CD1c-positive myeloid dendritic cell (primary cell): ENCODE results near the gene LRWD1.
"Not testable (repeated sequence)": the region's sequence is repeated elsewhere in the genome, so short reads cannot be mapped to it uniquely, and the experiment has no call there.

Experiments used
- DNase-seq: peaks from one replicate; pipeline ENCODE4 v3.0.0-alpha.2; 2016; ENCODE audit errors: extremely low spot score

LRWD1 gene

GRCh38 chr7:102444961-102445673 lies 19.7 kb upstream of the LRWD1 start:
- DNase-seq, result no peak

- no peak for DNase-seq
These were observed 19.1 kb upstream of the LRWD1 start for GRCh38 chr7:102445674-102446071.

- no peak for DNase-seq
These were observed 18.2 kb upstream of the LRWD1 start for GRCh38 chr7:102446387-102447156.

- no peak for DNase-seq
These were observed 17.5 kb upstream of the LRWD1 start for GRCh38 chr7:102447311-102447710.

GRCh38 chr7:102449136-102449535 lies 15.6 kb upstream of the LRWD1 start:
- no peak for DNase-seq

GRCh38 chr7:102450242-102450641 lies 14.5 kb upstream of the LRWD1 start:
- peak; percentile 47 for DNase-seq

- no peak for DNase-seq
These were observed 13.3 kb upstream of the LRWD1 start for GRCh38 chr7:102451371-102452054.

- DNase-seq, result no peak
These were observed 12.3 kb upstream of the LRWD1 start for GRCh38 chr7:102452451-102452850.

- no peak for DNase-seq
These were observed 11.5 kb upstream of the LRWD1 start for GRCh38 chr7:102453319-102453718.

GRCh38 chr7:102454468-102454867 lies 10.3 kb upstream of the LRWD1 start:
- DNase-seq, result no peak

GRCh38 chr7:102454932-102455331 lies 9.9 kb upstream of the LRWD1 start:
- DNase-seq, result not testable (repeated sequence)

GRCh38 chr7:102455596-102455995 lies 9.2 kb upstream of the LRWD1 start:
- no peak for DNase-seq

GRCh38 chr7:102456327-102456726 lies 8.5 kb upstream of the LRWD1 start:
- DNase-seq, result no peak

- DNase-seq, result no peak
These were observed 7.3 kb upstream of the LRWD1 start for GRCh38 chr7:102457352-102457924.

- DNase-seq, result no peak
These were observed 5.5 kb upstream of the LRWD1 start for GRCh38 chr7:102459221-102459844.

GRCh38 chr7:102460467-102460866 lies 4.3 kb upstream of the LRWD1 start:
- no peak for DNase-seq

- DNase-seq, result peak; percentile 7
These were observed 775 bp upstream of the LRWD1 start for GRCh38 chr7:102463841-102464576.

GRCh38 chr7:102466097-102466496 lies 1.3 kb downstream of the LRWD1 start:
- DNase-seq, result no peak

- DNase-seq, result no peak
These were observed 3.0 kb downstream of the LRWD1 start for GRCh38 chr7:102467581-102468477.
